Adrenal gland (tissue), 5 donors: ENCODE results near the gene PRRC2A.

Source experiments
- POLR2A ChIP-seq, 2 donors: fragments of 450-650 bp; IDR thresholded peaks; one replicate each; pipeline ENCODE4 v1.6.1; 2017; ENCODE audit warnings: antibody characterized with exemption in 2 of 2, mild to moderate bottlenecking in 2 of 2, moderate library complexity in 1 of 2
- TF ChIP-seq, protein P1 (sequence below), 6 experiments: fragments of 450-650 bp in 4 of 6; fragments of 200-600 bp in 2 of 6; sonication (generic) in 1 of 6; IDR thresholded peaks; 1 replicate in 5 of 6; 2 replicates in 1 of 6; pipeline versions ENCODE4 v1.5.1 to v1.8.0; 2016 to 2021; ENCODE audit warnings: antibody characterized with exemption in 6 of 6, mild to moderate bottlenecking in 2 of 6, moderate library complexity in 1 of 6
- donor health status: DM: no; HTN: no; CAD: no.

DNA sequence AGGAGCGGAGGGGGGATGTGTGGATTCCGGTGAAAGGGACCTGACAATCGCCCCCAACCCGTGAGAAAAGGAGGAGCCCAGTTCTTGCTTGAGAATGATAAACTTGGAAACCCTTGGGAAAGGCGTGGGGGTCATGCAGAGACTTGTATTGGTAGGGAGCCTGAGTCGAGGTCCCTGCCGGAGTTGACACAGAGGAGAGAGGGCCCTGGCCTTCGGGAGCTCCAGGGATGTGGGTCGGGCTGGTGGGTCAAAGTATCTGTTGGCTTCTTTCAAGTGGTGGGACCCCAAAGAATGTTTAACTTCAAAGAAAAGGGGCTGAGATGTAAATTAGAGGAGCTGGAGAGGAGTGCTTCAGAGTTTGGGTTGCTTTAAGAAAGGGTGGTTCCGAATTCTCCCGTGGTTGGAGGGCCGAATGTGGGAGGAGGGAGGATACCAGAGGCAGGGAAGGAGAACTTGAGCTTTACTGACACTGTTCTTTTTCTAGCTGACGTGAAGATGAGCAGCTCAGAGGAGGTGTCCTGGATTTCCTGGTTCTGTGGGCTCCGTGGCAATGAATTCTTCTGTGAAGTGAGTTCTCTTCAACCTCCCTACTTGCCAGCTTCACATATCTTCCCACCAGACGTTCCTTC lies 45.9 kb downstream of the PRRC2A start:
- TF ChIP-seq POLR2A (IDR thresholded peaks at IDR 0.05), result no peak
- TF ChIP-seq, protein P1, sequence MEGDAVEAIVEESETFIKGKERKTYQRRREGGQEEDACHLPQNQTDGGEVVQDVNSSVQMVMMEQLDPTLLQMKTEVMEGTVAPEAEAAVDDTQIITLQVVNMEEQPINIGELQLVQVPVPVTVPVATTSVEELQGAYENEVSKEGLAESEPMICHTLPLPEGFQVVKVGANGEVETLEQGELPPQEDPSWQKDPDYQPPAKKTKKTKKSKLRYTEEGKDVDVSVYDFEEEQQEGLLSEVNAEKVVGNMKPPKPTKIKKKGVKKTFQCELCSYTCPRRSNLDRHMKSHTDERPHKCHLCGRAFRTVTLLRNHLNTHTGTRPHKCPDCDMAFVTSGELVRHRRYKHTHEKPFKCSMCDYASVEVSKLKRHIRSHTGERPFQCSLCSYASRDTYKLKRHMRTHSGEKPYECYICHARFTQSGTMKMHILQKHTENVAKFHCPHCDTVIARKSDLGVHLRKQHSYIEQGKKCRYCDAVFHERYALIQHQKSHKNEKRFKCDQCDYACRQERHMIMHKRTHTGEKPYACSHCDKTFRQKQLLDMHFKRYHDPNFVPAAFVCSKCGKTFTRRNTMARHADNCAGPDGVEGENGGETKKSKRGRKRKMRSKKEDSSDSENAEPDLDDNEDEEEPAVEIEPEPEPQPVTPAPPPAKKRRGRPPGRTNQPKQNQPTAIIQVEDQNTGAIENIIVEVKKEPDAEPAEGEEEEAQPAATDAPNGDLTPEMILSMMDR (IDR thresholded peaks at IDR 0.05), result no peak
